Measurements from ENCODE around the gene BDH1. TPM values are rescaled to one million over a fixed set of nuclear protein-coding genes. Genes with fewer than 3 reads are reported as not detected.
"Not testable (repeated sequence)": the region's sequence is repeated elsewhere in the genome, so short reads cannot be mapped to it uniquely, and the experiment has no call there.

The BDH1 gene
- total RNA-seq: 10 to 100 TPM; 82.3 to 89.2 TPM

DNA sequence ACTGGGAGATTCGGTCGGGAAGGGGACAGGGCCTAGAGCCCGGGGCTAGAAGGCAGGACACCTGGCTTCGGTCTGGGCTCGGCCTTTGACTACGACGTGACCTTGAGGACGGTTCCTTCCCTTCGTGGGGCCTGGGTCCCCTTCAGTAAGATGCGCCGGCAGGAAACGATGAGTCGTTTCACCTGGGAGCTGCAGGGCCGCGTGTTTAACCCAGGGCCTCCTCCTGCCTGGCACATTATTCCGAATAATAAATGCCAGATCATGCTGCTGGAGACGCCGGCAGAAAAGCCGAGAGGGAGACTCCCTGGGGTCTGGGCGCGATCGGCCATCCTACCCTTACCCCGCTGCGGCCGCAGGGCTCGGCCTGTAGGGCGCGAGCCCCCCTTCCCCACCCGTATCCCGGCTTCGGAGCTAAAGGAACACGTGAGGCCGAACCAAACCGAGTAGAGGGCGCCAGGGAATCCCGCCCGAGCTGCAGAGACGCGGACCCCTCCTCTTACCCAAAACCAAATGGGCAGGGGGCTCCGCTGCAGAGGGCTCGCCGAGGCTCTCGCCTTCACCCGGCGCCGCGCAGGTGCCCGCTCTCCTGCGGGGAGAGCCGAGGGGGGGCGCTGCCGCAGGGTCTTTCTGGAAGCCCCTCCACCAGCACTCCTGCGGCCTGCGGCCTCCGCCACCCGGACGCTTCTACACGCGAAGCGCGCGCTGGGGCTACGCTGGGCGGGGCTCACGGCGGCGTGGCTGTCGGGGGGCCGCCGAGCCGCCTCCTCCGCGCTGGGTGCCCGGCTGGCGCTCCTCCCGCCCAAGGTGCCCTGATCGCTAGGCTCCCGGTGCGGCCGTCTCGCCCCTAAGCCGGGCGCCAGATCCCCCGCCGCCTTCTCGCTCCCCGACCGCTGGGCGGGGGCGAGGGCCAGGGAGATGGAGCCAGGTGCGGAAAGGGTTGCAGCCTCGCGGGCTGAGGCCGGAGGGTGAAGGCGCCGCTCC lies at the start of gene BDH1:
Gene BDH1, minus strand, starts transcription at position 688 of the 981 bp plus-strand sequence. CDS start 9,525 bp downstream, outside the sequence.
- H3K4me1 Mint-ChIP-seq: peaks cover 19% of the 10 kb centered on the region
- ATAC-seq (replicated peaks): peak; percentile 55
- peak within 1 kb of the TSS; percentile 91 for H3K4me3 Mint-ChIP-seq
- peaks cover 22% of the 10 kb centered on the region for H3K36me3 Mint-ChIP-seq (ENCODE audit: low read depth)
- no peaks in the 10 kb centered on the region for H3K27me3 Mint-ChIP-seq
- no peaks in the 10 kb centered on the region for H3K9me3 Mint-ChIP-seq
- peak within 1 kb of the TSS; percentile 86 for H3K27ac Mint-ChIP-seq

- Mint-ChIP-seq H3K4me1 (peaks cover 6% of the 10 kb centered on the region), H3K36me3 (ENCODE audit: low read depth) (peaks cover 18% of the 10 kb centered on the region), H3K27me3 (no peaks in the 10 kb centered on the region), H3K27ac (peak overlapping the region; percentile 71), H3K9me3 (no peaks in the 10 kb centered on the region), H3K4me3 (no peak overlapping the region)
- ATAC-seq (replicated peaks): no peak
These were observed 47.7 kb upstream of the BDH1 start for GRCh38 chr3:197603317-197603933.

DNA sequence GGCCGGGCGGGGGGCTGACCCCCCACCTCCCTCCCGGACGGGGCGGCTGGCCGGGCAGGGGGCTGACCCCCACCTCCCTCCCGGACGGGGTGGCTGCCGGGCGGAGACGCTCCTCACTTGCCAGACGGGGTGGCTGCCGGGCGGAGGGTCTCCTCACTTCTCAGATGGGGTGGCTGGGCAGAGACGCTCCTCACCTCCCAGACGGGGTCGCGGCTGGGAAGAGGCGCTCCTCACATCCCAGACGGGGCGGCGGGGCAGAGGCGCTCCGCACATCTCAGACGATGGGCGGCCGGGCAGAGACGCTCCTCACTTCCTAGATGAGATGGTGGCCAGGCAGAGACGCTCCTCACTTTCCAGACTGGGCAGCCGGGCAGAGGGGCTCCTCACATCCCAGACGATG lies 46.6 kb upstream of the BDH1 start:
- not testable (repeated sequence) for H3K27me3 Mint-ChIP-seq; H3K4me3 Mint-ChIP-seq; ATAC-seq (replicated peaks); H3K27ac Mint-ChIP-seq; H3K36me3 Mint-ChIP-seq (ENCODE audit: low read depth); H3K9me3 Mint-ChIP-seq; H3K4me1 Mint-ChIP-seq

DNA sequence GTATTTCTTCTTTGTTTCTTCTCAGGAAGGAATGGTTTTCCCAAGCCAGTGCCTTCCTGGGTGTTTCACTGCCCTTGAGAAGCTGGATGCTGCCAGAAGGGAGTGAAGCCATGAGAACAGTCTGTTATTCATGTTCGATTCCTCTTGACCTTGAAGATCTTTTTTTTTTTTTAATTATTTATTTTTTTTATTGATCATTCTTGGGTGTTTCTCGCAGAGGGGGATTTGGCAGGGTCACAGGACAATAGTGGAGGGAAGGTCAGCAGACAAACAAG lies 45.7 kb upstream of the BDH1 start:
- not testable (repeated sequence) for H3K36me3 Mint-ChIP-seq (ENCODE audit: low read depth); H3K4me3 Mint-ChIP-seq; H3K4me1 Mint-ChIP-seq; H3K9me3 Mint-ChIP-seq; H3K27ac Mint-ChIP-seq; H3K27me3 Mint-ChIP-seq; ATAC-seq (replicated peaks)

DNA sequence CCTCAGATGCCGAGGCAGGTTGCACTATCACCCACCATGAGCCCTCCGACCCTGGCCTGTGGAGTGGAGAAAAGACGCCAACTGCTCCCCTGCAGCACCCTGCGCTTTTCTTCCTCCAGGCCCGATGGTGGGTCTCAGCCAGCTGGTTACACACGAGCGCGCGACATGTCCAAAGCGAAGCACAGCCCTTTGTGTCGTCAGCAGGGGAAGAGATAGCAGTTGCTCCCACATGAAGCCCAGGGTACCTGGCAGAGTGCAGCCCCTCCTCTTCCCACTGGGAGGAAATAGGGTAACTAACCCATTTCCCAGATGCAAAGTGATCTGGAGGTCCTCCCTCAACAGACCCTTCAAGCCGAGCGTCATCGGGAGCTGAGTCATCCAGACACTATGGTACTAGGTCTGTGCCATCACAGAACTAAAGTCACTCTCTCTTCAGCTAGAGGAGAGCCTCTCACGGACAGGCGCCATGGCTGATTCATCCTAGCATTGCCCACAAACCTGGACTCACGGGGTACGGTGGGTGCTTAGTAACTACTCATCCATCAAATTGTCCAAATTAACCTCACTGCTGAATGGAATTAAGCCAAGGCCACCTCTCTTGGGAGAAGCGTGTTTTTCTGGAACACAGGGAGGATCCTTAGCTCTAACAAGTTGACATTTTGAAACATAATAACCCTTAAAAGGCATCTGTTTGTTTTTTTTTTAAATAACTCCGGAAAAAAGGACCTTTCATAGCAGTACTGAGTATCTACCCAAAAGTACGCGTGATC lies 45.2 kb upstream of the BDH1 start:
- Mint-ChIP-seq H3K4me3 (no peak overlapping the region), H3K27me3 (no peaks in the 10 kb centered on the region), H3K36me3 (ENCODE audit: low read depth) (no peaks in the 10 kb centered on the region), H3K27ac (peak overlapping the region; percentile 22), H3K9me3 (no peaks in the 10 kb centered on the region), H3K4me1 (peaks cover 6% of the 10 kb centered on the region)
- ATAC-seq (replicated peaks): peak; percentile 56

GRCh38 chr3:197599089-197599765 lies 43.5 kb upstream of the BDH1 start:
- H3K4me1 Mint-ChIP-seq: peaks cover 6% of the 10 kb centered on the region
- H3K36me3 Mint-ChIP-seq (ENCODE audit: low read depth): no peaks in the 10 kb centered on the region

DNA sequence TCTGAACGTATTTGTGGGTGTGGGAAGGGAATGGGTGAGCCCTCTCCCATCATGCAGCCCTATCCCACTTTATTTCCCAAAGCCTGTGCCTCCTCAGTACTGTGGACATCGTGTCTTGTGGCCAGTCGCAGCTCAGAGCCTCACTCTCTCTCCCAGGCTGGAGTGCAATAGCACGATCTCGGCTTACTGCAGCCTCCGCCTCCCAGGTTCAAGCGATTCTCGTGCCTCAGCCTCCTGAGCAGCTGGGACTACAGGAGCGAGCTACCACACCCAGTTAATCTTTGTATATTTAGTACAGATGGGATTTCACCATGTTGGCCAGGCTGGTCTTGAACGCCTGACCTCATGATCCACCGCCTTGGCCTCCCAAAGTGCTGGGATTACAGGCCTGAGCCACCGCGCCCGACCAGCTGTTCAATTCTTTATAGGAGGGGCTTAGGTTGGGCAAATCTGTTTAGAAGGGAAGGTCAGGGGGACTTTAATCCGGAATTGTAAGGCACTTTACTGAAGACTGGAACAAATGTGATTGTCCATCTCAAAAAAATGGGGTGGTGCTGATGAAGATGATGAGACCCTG lies 42.7 kb upstream of the BDH1 start:
- H3K4me3 Mint-ChIP-seq: no peak overlapping the region
- H3K36me3 Mint-ChIP-seq (ENCODE audit: low read depth): no peaks in the 10 kb centered on the region
- no peaks in the 10 kb centered on the region for H3K27me3 Mint-ChIP-seq
- no peak overlapping the region for H3K27ac Mint-ChIP-seq
- peaks cover 6% of the 10 kb centered on the region for H3K4me1 Mint-ChIP-seq
- H3K9me3 Mint-ChIP-seq: no peaks in the 10 kb centered on the region
- no peak for ATAC-seq (replicated peaks)

More at GRCh38 chr3:197599089-197599765, 43.5 kb upstream of the BDH1 start:
- Mint-ChIP-seq H3K27me3 (no peaks in the 10 kb centered on the region), H3K4me3 (no peak overlapping the region), H3K9me3 (no peaks in the 10 kb centered on the region), H3K27ac (no peak overlapping the region)
- ATAC-seq (replicated peaks): peak; percentile 98

- no peaks in the 10 kb centered on the region for H3K27me3 Mint-ChIP-seq
- H3K9me3 Mint-ChIP-seq: no peaks in the 10 kb centered on the region
- H3K4me1 Mint-ChIP-seq: peaks cover 13% of the 10 kb centered on the region
- no peak overlapping the region for H3K4me3 Mint-ChIP-seq
- no peak for ATAC-seq (replicated peaks)
- no peaks in the 10 kb centered on the region for H3K36me3 Mint-ChIP-seq (ENCODE audit: low read depth)
- no peak overlapping the region for H3K27ac Mint-ChIP-seq
These were observed 41.6 kb upstream of the BDH1 start for GRCh38 chr3:197597335-197597734.

DNA sequence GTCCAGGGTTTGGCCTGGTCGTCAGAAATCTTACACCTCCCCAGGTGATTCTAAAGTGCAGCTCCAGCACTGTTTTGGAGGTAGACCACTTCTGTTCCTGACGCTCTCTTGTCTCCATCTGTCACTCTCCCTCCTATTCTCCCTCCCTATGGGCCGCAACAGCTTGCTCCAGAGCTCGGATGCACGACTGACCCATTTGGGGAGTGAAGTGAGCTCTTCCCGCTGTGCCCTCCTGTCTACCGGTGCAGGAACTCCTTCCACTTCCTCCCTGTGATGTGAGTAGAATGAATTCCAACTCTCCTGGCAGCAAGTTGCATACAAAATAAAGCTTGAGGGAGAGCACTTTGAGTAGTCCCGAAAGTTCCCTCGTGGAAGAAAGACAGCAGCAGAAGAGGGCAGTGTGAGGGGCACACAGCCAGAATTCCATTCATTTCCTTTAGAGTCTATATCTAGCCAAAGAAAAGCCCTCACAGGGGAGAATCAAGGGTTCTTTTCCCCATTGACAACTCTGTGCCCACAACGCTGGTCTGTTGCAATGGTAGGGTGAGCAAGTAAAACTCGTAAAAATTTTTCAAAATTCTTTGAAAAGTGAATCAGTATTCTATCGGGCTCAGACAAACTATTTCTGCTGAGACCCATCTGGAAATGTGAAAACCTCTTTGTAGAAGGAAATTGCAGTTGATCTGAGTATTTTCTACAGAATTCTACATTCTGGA lies 39.9 kb upstream of the BDH1 start:
- Mint-ChIP-seq H3K4me3 (no peak overlapping the region), H3K27ac (peak overlapping the region; percentile 35), H3K9me3 (no peaks in the 10 kb centered on the region), H3K36me3 (ENCODE audit: low read depth) (no peaks in the 10 kb centered on the region), H3K27me3 (no peaks in the 10 kb centered on the region), H3K4me1 (peaks cover 26% of the 10 kb centered on the region)
- no peak for ATAC-seq (replicated peaks)

DNA sequence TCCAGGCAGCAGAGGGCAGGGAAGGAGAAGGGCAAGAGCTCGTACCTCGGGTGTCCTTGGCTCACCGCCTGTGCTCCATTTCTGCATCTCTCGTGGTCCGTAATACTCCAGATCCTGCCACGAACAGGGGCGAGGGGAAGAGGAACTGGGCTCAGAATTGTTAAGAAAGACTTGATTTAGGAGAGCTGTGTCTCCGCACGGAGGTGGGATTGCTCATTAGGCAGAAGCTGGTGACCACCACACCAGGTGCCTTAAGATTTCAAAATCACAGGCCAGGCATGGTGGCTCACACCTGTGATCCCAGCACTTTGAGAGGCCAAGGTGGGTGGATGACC lies 37.2 kb upstream of the BDH1 start:
- H3K36me3 Mint-ChIP-seq (ENCODE audit: low read depth): no peaks in the 10 kb centered on the region
- H3K9me3 Mint-ChIP-seq: no peaks in the 10 kb centered on the region
- no peaks in the 10 kb centered on the region for H3K27me3 Mint-ChIP-seq
- peaks cover 21% of the 10 kb centered on the region for H3K4me1 Mint-ChIP-seq
- peak overlapping the region; percentile 83 for H3K4me3 Mint-ChIP-seq
- ATAC-seq (replicated peaks): no peak
- peak overlapping the region; percentile 92 for H3K27ac Mint-ChIP-seq

DNA sequence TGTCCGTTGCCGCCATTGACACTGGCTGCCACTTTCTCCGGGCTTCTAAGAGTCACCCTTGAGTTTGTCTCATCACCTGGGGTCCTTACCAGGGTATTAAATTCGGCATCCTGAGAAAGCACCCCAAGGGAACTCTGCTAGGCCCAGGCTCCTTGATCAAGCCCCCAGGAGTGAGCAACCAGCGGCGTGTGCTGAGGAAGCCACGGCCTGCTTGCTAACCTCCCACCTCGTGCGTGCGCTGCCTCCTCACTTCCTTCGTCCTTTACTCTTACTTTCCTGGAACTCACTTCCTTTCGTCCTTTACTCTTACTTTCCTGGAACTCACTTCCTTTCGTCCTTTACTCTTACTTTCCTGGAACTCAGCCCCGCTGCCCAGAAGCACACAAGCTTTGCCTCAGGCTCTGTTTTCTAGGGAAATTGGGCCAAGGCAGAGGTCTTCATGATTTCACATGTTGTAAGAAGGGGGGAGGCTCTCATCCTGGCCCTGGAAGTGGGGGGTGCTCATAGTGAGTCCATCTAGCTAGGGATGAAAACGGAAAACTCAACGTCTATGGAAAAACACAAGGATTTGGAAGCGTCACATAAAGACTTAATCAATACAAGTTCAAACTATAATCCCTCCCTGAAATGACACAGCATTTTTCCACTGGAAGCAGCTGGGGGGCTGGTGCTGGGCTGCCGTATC lies 36.7 kb upstream of the BDH1 start:
- ATAC-seq (replicated peaks): peak; percentile 83
- Mint-ChIP-seq H3K4me3 (peak overlapping the region; percentile 83), H3K27ac (peak overlapping the region; percentile 92), H3K36me3 (ENCODE audit: low read depth) (no peaks in the 10 kb centered on the region), H3K9me3 (no peaks in the 10 kb centered on the region), H3K4me1 (peaks cover 21% of the 10 kb centered on the region), H3K27me3 (no peaks in the 10 kb centered on the region)

- Mint-ChIP-seq H3K27ac (peak overlapping the region; percentile 92), H3K4me1 (peaks cover 21% of the 10 kb centered on the region), H3K27me3 (no peaks in the 10 kb centered on the region), H3K36me3 (ENCODE audit: low read depth) (no peaks in the 10 kb centered on the region), H3K4me3 (peak overlapping the region; percentile 83), H3K9me3 (no peaks in the 10 kb centered on the region)
- peak; percentile 44 for ATAC-seq (replicated peaks)
These were observed 36.0 kb upstream of the BDH1 start for GRCh38 chr3:197591816-197592215.

DNA sequence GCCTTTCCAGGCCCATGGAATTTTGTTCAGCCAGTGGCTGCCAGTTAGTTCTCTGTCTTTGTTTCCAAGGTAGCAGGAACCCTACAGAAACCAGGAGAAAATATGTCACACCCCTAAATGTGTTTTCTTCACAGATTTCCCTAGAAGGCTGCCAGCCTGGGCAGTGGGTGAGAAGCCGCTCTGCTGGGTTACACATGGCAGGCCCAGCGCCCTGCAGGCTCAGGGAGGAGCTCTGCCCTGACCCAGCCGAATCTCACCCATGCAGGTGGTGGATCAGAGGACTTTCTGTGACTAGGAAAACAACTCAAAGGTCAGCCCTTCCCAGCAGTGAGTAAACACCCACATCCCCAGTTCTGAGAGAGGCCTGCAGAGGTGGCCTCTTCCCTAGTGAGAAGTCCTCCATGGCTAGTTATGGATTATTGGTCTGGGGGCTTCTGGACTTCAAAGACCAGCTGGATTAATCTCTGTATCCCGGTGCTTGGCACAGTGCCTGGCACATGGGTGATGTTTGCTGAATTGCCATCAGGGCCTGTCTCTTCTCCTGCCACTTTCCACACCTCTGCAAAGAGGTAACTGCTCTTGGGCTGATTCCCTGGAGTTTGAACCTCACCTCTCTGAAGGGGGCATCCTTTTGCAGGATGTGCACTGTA lies 34.7 kb upstream of the BDH1 start:
- peaks cover 21% of the 10 kb centered on the region for H3K4me1 Mint-ChIP-seq
- peak overlapping the region; percentile 83 for H3K4me3 Mint-ChIP-seq
- peak overlapping the region; percentile 20 for H3K27ac Mint-ChIP-seq
- no peaks in the 10 kb centered on the region for H3K36me3 Mint-ChIP-seq (ENCODE audit: low read depth)
- H3K9me3 Mint-ChIP-seq: no peaks in the 10 kb centered on the region
- peak; percentile 59 for ATAC-seq (replicated peaks)
- H3K27me3 Mint-ChIP-seq: no peaks in the 10 kb centered on the region

Measured in activated T-helper 17 cell treated with anti-CD3 and anti-CD28 coated beads, Interleukin-2, amount 50 U/mL, for 72 hours (primary cell).